Anterior cingulate cortex (tissue), 58 donors: ENCODE results near the gene P3R3URF.
"Not testable (repeated sequence)": the region's sequence is repeated elsewhere in the genome, so short reads cannot be mapped to it uniquely, and the experiment has no call there.

ENCODE experiments used
- DNase-seq, 58 donors: peaks; one replicate each; lab custom pipeline; 2025; lab: John Stamatoyannopoulos, UW

The P3R3URF gene

DNA sequence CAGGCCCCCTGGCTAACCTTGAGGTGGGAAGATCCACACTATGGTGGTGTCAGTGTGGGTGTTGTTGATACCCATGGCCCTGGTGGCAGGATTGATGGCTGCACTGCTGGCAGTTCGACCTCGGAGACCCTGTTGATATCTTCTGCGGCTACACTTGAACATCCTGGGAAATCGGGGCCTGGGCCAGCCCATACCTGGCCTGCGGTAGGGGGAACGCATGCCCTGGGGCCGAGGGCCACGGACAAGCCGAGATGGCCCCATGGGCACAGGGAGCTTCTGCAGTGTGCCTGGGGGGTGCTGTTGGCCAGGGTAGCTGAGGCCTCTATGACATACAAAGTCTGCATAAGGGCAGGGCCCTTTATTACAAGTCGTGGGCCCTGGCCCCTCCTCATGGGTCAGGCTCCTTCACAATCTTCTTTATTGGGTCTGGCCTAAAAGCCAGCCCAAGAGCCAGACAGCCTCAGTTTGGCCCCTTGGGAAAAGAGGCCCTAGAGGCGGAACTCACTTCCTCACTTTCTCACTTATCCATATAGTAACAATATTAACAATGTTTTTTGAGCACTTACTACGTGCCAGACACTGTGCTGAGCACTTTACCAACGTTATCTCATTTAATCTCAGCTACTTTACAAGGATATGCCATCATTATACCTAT is at the start of gene P3R3URF:
TSS of gene P3R3URF (minus strand) at position 278 of the 655 bp plus-strand sequence. CDS start at position 261, 17 bp downstream.
- DNase-seq: no peak

DNA sequence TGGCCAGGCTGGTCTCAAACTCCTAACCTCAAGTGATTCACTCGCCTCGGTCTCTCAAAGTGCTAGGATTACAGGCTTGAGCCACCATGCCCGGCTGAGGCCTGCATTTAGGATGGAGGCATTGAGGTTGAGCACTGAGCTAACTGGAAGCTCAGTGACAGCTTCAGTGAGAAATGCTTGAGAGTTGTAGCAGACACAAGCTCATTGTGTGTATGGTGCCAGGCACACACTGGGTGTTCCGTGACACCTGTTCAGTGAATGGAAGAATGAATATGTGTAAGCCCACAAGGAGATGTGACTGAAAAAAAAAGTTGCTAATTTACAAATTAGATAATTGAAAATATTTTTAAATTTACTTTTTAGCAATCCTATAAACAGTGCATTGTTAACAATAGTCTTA is 48.7 kb upstream of the P3R3URF start:
- DNase-seq: peak in 9 of 58 donors; percentile 7 to 56 (median 22)

DNA sequence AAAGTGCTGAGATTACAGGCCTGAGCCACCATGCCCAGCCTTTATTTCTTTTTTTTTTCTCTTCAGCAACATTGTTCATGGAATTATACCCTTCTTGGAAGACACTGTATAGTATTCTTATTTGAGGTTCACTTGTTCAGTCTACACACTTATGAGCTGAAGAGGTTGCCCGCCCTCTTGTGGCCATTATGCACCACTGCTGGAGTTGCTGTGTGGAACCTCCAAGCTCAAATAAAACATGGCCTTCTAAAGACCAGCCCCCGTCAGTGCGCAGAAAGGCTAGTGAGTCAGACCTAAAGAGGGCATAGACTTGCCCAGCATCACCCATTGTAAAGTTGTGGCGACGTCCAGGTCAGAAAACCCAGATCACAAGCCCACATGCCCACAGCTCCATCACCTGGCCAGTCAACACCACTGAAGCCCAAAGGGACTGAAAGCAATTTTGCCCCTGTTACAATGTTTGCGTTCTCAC is 47.2 kb upstream of the P3R3URF start:
- peak in 51 of 58 donors; percentile 2 to 85 (median 56) for DNase-seq

DNA sequence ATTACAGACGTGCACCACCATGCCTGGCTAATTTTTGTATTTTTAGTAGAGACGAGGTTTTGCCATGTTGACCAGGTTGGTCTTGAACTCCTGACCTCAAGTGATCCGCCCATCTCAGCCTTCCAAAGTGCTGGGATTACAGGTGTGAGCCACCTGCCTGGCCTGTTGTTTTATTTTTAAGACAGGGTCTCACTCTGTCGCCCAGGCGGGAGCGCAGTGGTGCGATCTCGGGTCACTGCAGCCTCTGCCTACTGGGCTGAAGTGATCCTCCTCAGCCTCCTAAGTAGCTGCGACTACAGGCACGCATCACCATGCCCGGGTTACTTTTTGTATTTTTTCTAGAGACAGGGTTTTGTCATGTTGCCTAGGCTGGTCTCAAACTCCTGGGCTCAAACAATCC is 46.8 kb upstream of the P3R3URF start:
- not testable (repeated sequence) for DNase-seq

DNA sequence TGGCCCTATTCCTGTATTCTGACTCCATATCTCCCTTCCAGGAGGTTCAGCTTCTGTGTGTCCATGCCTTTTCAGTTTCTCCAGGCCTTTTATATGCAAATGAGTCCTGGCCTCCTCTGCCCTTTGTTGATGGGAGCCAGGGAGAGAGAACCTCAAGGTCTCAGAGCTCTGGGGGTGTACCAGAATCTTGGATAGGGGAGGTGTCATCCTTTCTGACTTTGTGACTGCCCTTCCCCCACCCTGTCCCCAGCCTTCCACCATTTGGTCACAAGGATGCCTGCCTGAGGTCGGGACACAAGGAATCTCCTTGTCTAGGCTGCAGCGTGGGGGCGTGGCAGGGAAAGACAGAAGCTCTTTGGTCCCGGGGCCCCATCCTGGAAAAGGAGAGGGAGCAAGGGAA is 45.5 kb upstream of the P3R3URF start:
- peak in 52 of 58 donors; percentile 16 to 89 (median 68) for DNase-seq

DNA sequence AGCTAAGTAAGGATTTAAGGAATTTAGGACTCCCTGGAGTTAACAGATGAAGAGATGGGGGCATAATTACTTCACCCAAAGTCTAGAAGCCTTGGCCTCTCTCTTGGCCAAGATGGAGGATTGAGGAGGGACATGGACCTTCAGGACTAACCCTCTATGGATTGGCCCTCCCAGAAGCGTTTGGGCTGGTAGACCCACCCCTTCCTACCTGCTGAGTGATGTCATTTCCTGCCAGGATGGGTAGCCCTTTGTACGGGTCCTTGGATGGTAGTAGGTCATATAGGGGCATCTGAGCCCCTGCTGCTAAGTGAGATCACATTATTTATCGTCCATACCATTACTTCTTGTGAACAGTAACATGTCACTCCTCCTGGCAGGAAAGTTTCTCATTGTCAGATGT is 44.5 kb upstream of the P3R3URF start:
- DNase-seq: no peak

DNA sequence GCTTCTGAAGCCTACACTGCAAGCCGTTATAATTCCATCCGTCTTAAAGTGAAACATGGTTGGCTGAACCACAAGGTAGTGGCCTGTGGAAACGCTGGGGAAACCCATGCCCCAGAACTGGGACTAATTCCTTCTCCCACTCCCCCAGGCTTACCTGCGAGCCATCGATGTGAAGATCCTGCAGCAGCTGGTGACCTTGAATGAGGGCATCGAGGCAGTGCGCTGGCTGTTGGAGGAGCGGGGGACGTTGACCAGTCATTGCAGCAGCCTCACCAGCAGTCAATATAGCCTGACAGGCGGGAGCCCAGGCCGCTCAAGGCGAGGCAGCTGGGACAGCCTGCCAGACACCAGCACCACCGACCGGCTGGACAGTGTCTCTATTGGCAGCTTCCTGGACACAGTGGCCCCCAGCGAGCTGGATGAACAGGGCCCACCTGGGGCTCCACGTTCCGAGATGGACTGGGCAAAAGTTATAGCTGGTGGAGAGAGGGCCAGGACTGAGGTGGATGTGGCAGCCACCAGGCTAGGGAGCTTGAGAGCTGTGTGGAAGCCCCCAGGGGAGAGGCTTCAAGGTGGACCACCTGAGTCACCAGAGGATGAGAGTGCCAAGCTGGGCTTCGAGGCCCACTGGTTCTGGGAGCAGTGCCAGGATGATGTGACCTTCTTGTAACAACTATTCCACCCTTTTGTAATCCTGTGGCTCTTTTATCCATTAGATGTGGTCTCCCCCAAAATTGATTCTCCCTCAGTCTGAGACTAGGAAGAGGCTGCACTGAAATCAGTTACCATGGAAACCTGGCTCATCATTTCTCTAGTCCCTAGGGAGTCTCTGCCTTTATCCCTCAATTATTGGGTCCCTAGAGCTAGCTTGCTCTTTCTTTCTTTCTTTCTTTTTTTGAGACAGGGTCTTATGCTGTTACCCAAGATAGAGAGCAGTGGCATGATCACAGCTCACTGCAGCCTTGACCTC is 43.5 kb upstream of the P3R3URF start:
- DNase-seq: peak in 8 of 58 donors; percentile 10 to 39 (median 17)

DNA sequence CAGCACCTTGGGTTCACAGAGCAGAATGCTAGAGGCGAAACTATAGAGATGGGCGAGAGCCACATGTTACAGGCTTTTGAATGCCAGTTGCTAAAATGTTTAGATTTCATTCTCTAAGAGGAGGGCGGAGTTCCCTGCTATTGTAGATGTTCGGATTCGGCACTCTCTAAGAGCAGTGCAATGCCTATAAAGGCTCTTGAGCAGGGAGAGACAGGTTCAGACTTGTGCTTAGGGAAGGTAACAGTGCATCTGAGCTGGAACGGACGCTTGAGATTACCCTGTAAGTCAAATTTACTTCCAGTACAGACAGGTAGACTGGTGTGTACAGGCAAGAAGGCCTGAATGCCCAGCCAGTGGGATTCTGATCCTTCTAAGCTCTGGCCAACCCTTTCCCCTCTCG is 42.2 kb upstream of the P3R3URF start:
- DNase-seq: no peak

DNA sequence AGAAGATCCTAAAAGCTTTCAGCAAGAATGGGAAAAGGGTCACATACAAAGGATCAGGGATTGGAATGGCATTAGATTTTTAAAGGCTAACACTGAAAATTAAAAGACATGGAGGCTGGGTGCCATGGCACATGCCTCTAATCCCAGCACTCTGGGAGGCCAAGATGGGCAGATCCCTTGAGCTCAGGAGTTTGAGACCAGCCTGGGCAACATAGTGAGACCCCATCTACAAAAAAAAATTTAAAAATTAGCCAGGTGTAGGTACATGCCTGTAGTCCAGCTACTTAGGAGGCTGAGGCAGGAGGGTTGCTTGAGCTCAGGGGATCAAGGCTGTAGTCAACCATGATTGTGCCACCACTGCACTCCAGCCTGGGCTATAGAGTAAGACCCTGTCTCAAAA is 39.2 kb upstream of the P3R3URF start:
- DNase-seq: no peak

DNA sequence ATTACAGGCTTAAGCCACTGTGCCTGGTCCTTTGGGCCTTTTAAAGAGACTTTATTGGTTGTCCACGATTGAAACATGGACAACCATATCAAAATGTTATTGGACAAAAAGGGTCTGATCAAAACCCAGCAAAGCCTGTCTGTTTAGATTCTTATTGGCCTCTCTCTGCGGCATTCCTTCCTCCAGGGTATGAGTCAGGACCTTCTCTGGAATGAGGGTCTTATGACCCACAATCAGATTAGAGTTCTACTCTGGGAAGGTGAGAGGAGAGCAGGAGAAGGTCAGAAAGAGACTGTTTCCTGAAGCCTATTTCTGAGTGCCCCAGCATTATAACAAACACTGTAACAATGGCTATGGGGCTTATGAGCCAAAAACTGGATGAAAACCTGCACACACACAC is 34.8 kb upstream of the P3R3URF start:
- no peak for DNase-seq

DNA sequence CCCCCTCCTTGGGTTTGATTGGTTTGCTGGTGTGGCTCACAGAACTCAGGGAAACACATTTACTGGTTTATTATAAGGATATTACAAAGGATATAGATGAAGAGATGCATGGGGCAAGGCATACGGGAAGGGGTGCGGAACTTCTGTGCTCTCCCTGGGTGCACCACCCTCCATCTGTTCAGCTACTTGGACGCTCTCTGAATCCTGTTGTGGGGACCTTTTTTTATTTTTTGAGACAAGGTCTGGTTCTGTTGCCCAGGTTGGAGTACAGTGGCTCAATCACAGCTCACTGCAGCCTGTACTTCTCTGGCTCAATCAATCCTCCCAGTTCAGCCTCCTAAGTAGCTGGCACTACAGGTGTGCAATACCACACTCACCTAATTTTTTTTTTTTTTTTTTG is 34.3 kb upstream of the P3R3URF start:
- no peak for DNase-seq

DNA sequence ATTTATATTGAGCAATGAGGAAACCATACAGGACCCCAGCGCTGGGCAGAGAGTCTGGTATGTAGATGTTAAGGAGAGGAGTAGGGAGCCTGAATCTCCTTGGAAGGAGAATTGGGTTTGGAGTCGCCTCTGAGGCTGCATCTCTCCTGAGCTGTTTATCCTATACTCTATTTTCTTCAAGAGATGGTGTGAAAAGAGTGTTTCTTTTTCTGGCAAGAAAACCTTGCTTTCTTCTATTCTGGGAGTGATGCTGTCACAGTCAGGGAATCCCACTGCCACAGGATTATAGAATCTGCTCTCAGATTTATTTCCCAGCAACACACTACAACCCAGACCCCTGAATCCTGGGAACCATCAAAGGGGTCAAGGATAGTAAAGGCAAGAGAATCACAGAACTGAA is 30.1 kb upstream of the P3R3URF start:
- no peak for DNase-seq

DNA sequence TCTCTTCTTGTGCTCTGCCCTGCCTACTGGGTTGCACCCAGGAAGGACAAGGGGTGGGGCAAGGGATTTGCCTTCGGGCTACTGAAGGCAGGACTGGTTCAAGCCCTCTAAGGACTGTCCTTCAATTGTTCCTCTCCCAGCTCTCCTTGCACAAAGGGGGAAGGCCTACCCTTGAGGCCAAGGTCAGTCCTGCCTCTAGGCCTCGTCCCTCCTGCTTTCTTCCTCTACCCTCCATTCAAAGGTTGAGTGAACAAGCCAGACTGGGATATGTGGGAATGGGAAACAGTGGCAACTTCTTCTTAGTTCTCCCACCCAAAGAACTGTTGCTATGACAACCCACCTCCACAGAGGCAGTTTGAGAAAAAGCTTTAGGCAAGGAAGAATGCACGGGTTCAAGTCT is 29.5 kb upstream of the P3R3URF start:
- DNase-seq: no peak

DNA sequence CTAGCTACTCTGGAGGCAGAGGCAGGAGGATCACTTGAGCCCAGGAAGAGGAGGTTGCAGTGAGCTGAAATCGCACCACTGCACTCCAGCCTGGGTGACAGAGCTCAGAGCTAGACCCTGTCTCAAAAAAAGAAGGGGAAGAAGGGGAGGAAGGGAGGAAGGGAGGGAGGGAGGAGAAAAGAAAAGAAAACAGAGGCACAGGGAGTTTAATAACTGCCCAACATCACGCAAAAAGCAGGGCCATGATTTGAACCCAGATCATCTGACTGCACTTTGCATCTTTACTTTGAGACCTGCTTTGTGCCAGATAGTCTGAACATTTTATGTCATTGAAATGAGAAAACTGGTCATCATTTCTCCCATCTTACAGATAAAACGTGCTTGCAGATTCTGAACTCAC is 28.9 kb upstream of the P3R3URF start:
- no peak for DNase-seq

DNA sequence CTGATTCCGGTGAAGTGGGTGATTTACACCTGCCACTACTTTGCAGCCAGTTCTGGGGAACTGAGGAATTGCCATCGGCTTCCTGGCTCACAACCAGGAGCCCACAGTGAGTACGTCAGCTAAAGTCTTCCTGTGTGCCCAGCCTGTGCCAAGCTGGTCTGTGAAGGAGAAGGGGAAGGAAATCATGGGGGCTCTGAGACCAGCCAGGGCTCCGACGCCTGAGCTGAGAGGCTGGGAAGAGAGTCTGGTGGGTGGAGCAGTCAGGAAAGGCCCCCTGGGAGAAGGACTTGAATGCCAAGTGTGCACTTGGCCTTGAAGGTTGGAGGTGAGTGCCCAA is 28.1 kb upstream of the P3R3URF start:
- peak in 18 of 58 donors; percentile 20 to 55 (median 32) for DNase-seq

DNA sequence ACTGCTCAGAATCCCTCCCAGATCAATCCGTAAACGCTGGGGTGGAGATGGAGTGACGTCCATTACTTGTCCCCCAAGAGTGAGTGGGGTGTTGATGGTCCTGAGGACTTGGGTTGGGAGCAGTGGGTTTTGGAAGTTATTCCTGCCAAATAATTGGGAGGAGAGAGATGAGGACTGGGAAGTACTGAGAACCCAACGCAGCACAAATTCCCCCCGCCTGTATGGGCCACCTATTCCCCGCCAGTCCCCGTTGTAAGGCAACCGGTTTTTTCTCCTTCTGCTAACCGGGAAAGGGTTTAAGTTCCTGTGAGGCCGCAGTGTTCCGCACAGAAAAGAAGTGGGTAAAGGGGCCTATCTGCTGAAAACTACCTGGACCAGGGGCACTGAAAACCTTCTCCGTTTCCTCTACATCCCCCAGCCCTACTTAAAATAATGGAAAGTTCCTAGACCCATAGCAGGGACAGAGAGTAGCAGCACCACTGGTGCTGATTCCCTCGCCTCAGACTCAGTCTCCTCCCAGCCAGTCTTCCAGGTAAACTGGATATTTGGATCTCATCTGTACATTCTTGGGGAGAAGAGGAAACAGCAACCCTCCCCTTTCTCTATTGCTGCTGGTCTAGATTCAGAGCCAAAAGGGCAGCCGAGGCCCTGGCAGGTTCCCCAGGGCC is 27.6 kb upstream of the P3R3URF start:
- peak in 7 of 58 donors; percentile 19 to 64 (median 45) for DNase-seq

DNA sequence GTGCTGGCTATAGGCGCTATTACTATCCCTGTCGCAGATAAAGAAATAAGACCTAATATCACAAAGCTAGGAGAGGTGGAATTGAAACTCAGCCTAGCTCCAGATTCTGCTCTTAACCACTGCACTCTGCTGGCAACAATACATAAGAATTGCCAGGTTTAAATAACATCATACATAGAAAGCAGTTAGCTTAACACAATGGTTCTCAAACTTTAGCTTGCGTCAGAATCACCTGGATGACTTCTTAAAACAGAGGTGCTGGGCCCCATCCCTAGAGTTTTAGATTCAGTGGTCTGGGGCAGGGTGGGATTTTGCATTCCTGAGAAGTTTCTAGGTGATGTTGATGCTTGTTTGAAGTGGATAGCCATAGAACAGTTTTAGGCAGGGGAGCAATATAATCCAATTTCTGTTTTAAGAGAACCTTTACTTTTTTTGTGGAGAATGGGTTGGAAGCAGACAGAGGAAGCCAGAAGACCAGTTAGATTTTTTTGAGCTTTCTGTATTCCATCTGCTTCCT is 23.0 kb upstream of the P3R3URF start:
- no peak for DNase-seq

DNA sequence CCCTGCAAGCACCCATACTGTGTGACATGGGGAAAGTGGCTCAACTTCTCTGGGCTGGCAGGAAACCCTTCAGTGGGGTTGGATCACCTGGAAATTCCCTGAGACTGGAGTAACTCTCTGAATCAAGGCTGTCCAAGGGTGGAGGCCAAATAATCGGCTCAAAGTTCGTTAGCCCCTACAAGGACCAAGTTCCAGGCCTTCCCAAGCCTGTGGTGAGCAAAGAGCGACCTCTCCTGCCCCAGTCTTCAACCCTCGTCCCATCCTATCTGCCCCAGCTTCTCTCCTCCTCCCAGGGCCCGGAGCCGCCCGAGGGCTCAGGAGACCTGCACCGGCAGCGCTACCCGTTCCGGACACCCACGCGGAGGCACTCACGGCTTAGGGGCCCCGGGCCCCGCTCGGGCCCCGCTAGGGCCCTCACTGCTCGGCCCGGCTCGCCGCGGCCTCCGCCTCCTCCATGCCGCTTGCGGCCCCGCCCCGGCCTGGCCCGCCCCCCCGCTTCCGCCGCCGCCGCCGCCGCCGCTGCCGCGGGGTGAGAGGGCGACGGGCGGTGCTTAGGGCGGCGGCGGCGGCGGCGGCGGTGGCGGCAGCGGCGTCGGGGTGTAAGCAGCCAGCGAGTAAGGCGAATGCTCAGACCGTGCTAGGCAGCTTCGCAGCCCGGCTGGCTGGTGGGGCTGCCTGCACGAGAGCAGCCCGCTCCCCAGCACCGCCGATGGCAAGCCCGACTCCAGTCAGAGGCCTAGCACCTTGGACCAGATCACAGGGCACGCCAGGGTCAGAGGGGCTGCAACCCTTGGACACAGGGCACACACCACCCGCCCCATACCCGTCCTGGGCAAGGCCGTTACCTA is 21.9 kb upstream of the P3R3URF start, which contains the start of gene POMGNT1:
TSS of gene POMGNT1 (minus strand) at position 471 of the 848 bp plus-strand sequence. CDS start 613 bp downstream, outside the sequence.
- DNase-seq: peak in 43 of 58 donors; percentile 19 to 72 (median 52)

DNA sequence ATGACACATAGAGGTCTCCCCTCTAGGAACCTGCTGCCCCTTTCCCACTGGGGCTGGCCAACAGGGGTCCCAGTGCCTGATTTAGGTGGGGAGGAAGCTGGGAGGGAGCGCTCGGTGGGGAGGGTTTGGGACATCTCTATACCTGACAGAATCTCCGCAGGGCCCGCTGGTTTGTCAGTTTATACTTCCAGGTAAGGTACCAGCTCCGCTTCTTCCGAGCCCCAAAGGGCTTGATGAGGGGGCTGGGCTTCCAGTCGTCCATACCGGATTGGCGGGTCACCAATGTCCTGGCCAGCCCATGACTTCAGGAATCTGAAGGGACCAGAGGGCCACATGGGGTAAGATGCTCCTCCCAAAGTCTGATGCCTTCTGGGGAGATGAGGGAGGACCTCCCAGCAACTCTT is 21.3 kb upstream of the P3R3URF start:
- no peak for DNase-seq

DNA sequence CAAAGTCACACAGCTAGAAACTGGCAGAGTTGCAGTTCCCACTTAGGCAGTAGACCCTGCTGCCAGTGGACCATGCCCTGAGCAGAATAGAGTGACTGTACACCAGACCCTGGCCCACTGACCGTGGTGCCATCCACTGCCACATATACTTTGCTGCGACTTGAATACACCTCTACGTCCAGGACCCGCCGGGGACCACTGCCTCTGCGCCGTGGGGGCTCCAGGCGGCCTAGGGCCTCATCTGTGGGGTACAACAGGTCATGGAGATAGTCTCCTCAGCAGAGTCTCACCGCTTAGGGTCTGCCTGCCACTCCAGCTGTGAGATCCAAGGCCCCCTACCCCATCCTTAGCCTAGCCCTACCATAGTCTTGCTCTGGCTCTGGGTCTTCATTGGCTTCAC is 20.3 kb upstream of the P3R3URF start:
- DNase-seq: no peak
